OCI-LY3 (cell line): ENCODE data around the gene SLC35F3.

Experiments used
- H2AFZ ChIP-seq: fragments of 200-600, 300-600 bp; shearing (Covaris generic); 2 replicates; pipeline ENCODE4 v1.6.0; 2014; ENCODE audit warnings: antibody characterized with exemption, low read depth, low read length
- H3K27ac ChIP-seq: fragments of 200-600, 300-600 bp; sonication (generic); 2 replicates; pipeline ENCODE4 v1.5.1; 2014; ENCODE audit warnings: mild to moderate bottlenecking, low read length, moderate library complexity, mixed read lengths
- H3K27me3 ChIP-seq: fragments of 200-600, 300-600 bp; sonication (generic); 2 replicates; pipeline ENCODE4 v1.6.1; 2014; ENCODE audit warnings: low read depth, low read length, mixed read lengths
- H3K36me3 ChIP-seq: fragments of 200-600, 300-600 bp; sonication (generic); replicated peaks from 2 replicates; pipeline ENCODE3; 2014; ENCODE audit warnings: low read depth, low read length, mixed read lengths
- H3K4me1 ChIP-seq: fragments of 300-600, 200-600 bp; sonication (generic); 2 replicates; pipeline ENCODE4 v1.6.1; 2014; ENCODE audit warnings: low read length, mixed read lengths
- H3K4me2 ChIP-seq: fragments of 200-600, 300-600 bp; sonication (generic); 2 replicates; pipeline ENCODE4 v1.6.1; 2014; ENCODE audit warnings: low read length, mixed read lengths
- H3K4me3 ChIP-seq: fragments of 300-600, 200-600 bp; sonication (generic); 2 replicates; pipeline ENCODE4 v1.5.1; 2014; ENCODE audit warnings: antibody characterized with exemption, mild to moderate bottlenecking, low read length, moderate library complexity
- H3K79me2 ChIP-seq: fragments of 300-600, 200-600 bp; shearing (Covaris generic); 2 replicates; pipeline ENCODE4 v1.6.1; 2014; ENCODE audit warnings: mild to moderate bottlenecking, low read length, mixed read lengths
- H3K9ac ChIP-seq: fragments of 300-600, 200-600 bp; shearing (Covaris generic); 2 replicates; pipeline ENCODE4 v1.6.0; 2014; ENCODE audit warnings: mild to moderate bottlenecking, low read length, moderate library complexity
- H3K9me3 ChIP-seq: fragments of 200-600, 300-600 bp; shearing (Covaris generic); 2 replicates; pipeline ENCODE4 v1.6.1; 2014; ENCODE audit warnings: low read length, mixed read lengths; ENCODE audit not compliant: insufficient read depth
- H4K20me1 ChIP-seq: fragments of 200-600, 300-600 bp; sonication (generic); 2 replicates; pipeline ENCODE4 v1.6.1; 2016; ENCODE audit warnings: low read length, mixed read lengths; ENCODE audit not compliant: insufficient read depth
- EZH2phosphoT487 ChIP-seq: fragments of 200-600 bp; shearing (Covaris generic); IDR thresholded peaks from 2 replicates; pipeline ENCODE4 v1.6.1; 2018; ENCODE audit warnings: antibody characterized with exemption, mixed run types, low read depth
- TF ChIP-seq, protein P1 (sequence below): fragments of 200-600, 300-600 bp; sonication (generic); IDR thresholded peaks from 2 replicates; pipeline ENCODE4 v1.5.1; 2014; ENCODE audit warnings: antibody characterized with exemption, low read length, low read depth

SLC35F3 gene

DNA sequence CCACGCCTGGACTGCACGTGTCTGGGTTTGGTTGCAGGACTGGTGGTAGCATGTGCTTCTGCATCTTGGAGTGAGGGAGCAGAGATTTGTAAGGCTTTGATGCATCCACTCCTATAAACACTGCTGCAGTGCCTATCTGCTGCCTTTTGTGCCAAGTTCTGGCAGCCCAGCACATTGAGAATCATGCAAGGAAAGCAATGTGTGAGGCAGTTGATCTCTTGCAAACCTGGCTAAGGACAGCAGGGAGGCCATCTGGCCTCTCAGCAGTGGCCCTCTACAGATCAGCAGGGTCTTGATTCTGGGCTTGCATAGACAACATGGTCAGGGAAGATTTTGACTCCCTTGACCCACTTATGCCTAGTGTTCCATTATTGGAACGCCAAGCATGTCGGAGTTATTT, 387.5 kb downstream of the SLC35F3 start:
- TF ChIP-seq, protein P1, sequence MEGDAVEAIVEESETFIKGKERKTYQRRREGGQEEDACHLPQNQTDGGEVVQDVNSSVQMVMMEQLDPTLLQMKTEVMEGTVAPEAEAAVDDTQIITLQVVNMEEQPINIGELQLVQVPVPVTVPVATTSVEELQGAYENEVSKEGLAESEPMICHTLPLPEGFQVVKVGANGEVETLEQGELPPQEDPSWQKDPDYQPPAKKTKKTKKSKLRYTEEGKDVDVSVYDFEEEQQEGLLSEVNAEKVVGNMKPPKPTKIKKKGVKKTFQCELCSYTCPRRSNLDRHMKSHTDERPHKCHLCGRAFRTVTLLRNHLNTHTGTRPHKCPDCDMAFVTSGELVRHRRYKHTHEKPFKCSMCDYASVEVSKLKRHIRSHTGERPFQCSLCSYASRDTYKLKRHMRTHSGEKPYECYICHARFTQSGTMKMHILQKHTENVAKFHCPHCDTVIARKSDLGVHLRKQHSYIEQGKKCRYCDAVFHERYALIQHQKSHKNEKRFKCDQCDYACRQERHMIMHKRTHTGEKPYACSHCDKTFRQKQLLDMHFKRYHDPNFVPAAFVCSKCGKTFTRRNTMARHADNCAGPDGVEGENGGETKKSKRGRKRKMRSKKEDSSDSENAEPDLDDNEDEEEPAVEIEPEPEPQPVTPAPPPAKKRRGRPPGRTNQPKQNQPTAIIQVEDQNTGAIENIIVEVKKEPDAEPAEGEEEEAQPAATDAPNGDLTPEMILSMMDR, result no peak
- no peak for TF ChIP-seq EZH2phosphoT487
- H3K4me1 ChIP-seq, result peaks cover 11% of the 10 kb centered on the region
- H3K27me3 ChIP-seq, result peaks cover 25% of the 10 kb centered on the region
- no peak overlapping the region for H3K4me3 ChIP-seq
- H3K9ac ChIP-seq, result no peak overlapping the region
- no peak overlapping the region for H3K4me2 ChIP-seq
- no peaks in the 10 kb centered on the region for H3K79me2 ChIP-seq
- peaks cover 6% of the 10 kb centered on the region for H3K36me3 ChIP-seq
- H4K20me1 ChIP-seq, result no peaks in the 10 kb centered on the region
- no peak overlapping the region for H2AFZ ChIP-seq
- H3K27ac ChIP-seq, result no peak overlapping the region
- peaks cover 16% of the 10 kb centered on the region; the same call in 1 of the 2 replicates for H3K9me3 ChIP-seq

DNA sequence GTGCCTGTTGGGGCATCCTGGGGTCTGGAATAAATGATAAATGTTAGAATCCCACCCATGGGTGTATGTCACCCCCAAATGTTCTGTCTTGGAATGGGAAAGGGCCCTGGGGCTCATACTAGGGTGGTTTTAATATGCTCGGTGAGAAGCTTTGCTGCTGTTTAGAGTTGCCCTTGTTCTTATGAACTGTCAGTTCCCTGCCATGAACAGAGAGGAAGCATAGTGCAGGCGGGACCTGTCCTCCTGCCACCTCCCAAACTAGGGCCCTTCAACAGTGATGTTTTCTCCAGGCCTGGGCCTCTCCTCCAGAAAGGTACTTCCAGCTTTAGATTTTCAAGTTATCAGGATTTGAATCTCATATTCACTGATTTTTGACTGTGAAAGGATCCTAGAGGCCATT, 388.1 kb downstream of the SLC35F3 start:
- H3K4me2 ChIP-seq, result no peak overlapping the region
- peaks cover 16% of the 10 kb centered on the region for H3K4me1 ChIP-seq
- H4K20me1 ChIP-seq, result no peaks in the 10 kb centered on the region
- TF ChIP-seq, protein P1, result no peak
- no peak for TF ChIP-seq EZH2phosphoT487
- no peak overlapping the region for H3K4me3 ChIP-seq
- H3K27me3 ChIP-seq, result peaks cover 27% of the 10 kb centered on the region
- peaks cover 16% of the 10 kb centered on the region; the same call in 1 of the 2 replicates for H3K9me3 ChIP-seq
- H3K79me2 ChIP-seq, result no peaks in the 10 kb centered on the region
- peaks cover 6% of the 10 kb centered on the region for H3K36me3 ChIP-seq
- no peak overlapping the region for H2AFZ ChIP-seq
- no peak overlapping the region for H3K27ac ChIP-seq
- no peak overlapping the region for H3K9ac ChIP-seq

DNA sequence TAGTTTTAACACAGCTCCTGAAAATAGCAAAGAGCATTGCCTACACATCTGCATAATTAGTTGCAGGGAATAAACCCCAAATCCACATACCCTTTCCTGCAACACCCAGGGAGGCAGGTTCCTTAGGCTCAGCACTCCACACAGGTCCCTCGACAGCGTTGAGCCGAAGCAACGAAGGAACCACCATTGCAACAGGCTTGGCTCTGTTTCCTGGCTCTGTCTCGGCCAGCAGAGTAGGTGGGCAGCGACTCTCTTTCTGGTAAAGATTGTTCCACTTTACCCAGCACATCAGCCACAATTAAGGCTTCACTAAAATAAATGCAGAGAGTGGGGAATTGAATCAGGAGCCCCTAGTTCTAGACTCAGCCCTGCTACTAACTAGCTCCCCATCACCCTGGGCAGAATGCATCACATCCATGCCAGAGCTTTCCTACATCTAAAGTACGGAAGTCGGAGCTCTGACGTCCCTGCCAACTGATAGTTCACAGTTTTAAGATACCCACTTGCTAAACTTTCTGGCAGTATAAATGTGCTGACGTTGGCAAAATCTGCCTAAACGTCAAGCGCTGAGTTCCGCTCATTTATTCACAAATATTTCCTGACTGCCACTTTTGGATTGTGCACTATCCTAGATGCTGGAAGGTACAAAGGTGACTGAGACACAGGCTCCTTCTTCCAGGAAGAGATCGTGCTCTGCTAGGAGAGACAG, 389.8 kb downstream of the SLC35F3 start:
- peaks cover 22% of the 10 kb centered on the region for H3K4me1 ChIP-seq
- H4K20me1 ChIP-seq, result no peaks in the 10 kb centered on the region
- H3K27me3 ChIP-seq, result peaks cover 30% of the 10 kb centered on the region
- no peak overlapping the region for H3K27ac ChIP-seq
- TF ChIP-seq, protein P1, result no peak
- TF ChIP-seq EZH2phosphoT487, result no peak
- peaks cover 6% of the 10 kb centered on the region for H3K36me3 ChIP-seq
- peaks cover 15% of the 10 kb centered on the region; the same call in 1 of the 2 replicates for H3K9me3 ChIP-seq
- no peaks in the 10 kb centered on the region for H3K79me2 ChIP-seq
- H3K4me3 ChIP-seq, result no peak overlapping the region
- H3K9ac ChIP-seq, result no peak overlapping the region
- H2AFZ ChIP-seq, result no peak overlapping the region
- no peak overlapping the region for H3K4me2 ChIP-seq

DNA sequence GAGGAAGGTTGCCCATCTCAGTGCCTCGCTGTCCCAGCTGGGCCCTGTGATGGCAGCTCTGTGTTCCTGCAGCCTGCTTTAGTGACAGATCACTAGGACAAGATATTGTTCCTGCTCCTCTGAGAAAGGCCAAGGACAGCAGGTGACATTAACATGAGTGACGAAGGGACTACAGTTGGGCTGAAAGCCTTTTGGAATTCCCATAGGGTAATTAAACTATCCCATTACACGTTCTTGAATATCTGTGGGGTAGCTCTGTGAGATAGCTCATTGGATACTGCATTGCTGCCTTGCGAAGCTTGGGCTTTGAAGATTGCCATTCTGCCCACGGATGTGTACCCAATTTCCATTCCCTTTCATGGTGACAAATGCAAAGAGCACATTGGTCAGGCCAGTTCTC, 390.6 kb downstream of the SLC35F3 start:
- peaks cover 22% of the 10 kb centered on the region for H3K4me1 ChIP-seq
- H3K27me3 ChIP-seq, result peaks cover 30% of the 10 kb centered on the region
- H3K9me3 ChIP-seq, result peaks cover 7% of the 10 kb centered on the region; the same call in 1 of the 2 replicates
- TF ChIP-seq EZH2phosphoT487, result no peak
- TF ChIP-seq, protein P1, result no peak
- no peak overlapping the region for H3K9ac ChIP-seq
- no peaks in the 10 kb centered on the region for H3K79me2 ChIP-seq
- no peaks in the 10 kb centered on the region for H4K20me1 ChIP-seq
- H3K4me3 ChIP-seq, result no peak overlapping the region
- H2AFZ ChIP-seq, result no peak overlapping the region
- no peaks in the 10 kb centered on the region for H3K36me3 ChIP-seq
- H3K4me2 ChIP-seq, result no peak overlapping the region
- no peak overlapping the region for H3K27ac ChIP-seq
